ENCODE measurements around the gene NAV1.
"Not testable (repeated sequence)": the region's sequence is repeated elsewhere in the genome, so short reads cannot be mapped to it uniquely, and the experiment has no call there.

Gene NAV1

GRCh38 chr1:201520046-201520575, 18.8 kb upstream of the NAV1 start:
- DNase-seq (ENCODE audit: low read depth in 2 of 3, low spot score in 2 of 3) = not testable (repeated sequence)

DNA sequence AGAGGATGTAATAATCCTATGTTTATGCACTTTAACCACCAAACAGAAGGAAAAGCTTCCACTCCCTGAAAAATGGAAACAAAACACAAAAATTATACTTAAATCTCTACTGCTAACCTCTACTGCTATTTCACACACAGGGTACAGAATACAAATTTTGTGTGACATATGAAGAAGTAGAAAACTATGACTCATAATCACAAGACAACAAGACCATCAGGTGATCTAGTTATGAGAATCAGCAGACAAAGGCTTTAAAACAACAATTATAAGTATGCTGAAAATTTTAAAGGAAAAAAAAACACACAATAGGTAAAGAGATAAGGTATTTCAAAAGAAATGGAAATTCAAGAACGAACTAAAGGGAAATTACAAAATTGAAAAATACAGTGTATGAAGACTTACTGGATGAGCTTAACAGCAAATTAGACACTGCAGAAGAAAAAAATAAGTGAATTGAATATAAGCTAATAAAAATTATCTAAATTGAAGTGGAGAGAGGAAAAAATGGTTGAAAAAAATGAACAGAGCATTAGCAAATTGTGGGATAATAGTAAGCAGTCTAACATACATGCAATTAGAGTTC, 13.6 kb upstream of the NAV1 start:
- DNase-seq (ENCODE audit: low read depth in 2 of 3, low spot score in 2 of 3) = no peak

GRCh38 chr1:201527879-201528278, 11.0 kb upstream of the NAV1 start:
- no peak for DNase-seq (ENCODE audit: low read depth in 2 of 3, low spot score in 2 of 3)

DNA sequence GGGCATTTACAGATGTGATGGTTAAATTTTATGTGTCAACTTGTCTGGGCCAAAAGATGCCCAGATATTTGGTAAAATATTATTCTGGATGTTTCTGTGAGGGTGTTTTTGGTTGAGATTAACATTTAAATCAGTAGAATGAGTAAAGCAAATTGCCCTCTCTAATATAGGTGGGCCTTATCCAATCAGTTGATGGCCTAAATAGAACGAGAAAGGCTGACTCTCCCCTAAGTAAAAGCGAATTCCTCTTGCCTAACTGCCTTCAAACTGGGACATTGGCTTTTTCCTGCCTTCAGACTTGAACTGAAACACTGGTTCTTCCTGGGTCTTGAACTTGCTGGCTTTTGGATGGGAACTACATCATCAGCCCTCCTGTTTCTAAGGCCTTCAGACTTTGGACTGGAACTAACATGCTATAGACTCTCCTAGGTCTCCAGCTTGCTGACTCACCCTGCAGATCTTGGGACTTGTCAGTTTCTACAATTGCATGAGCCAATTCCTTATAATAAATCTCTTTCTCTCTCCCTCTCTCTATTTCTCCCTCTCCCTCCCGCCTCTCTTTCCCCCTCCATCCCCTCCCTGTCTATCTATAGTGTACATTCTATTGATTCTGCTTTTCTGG, 10.2 kb upstream of the NAV1 start:
- DNase-seq (ENCODE audit: low read depth in 2 of 3, low spot score in 2 of 3) = no peak

GRCh38 chr1:201530741-201531531, 8.0 kb upstream of the NAV1 start:
- DNase-seq (ENCODE audit: low read depth in 2 of 3, low spot score in 2 of 3) = no peak

DNA sequence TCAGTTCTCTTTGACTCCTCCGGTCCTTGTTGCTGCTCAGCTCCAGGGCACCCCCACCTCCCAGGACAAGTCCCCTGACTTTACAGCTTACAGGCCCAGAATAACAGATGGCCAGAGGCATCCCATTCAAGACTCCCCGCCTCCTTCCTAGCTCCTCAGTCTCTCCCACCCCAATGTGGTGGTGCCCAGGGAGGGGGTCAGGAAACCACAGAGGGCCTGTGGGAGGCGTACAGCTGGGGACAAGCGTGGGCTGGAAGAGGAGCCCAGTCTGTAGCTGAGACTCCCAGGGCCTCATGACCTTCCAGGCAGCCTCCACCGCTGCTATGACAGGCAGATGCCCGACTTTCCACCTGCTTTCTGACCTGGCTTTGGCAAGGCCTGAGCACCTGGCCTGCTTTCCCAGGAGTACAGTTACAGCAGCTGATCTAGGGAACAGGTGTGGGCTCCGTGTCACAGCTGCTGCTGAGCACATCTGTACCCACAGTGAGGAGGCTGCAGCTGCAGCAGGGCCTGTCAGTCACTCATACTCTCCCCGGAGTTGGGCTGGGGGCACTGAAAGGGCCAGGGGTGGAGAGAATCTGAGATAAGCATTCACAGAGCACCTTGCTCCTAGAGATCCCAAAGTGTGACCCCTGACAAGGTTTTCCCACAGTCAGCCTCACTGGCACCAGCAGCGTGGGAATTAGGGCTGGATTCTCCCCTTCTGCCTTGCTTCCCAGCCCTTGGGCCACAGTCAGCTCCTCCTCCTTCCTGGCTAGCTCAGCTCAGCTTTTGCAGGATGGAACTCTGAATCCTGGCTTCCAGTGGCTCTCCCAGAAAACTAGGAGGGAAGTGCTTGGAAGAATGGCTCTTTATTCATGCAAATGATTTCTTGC, 7.1 kb upstream of the NAV1 start:
- DNase-seq (ENCODE audit: low read depth in 2 of 3, low spot score in 2 of 3) = no peak

- DNase-seq (ENCODE audit: low read depth in 2 of 3, low spot score in 2 of 3) = no peak
These were observed 5.1 kb upstream of the NAV1 start for GRCh38 chr1:201533836-201534235.

- DNase-seq (ENCODE audit: low read depth in 2 of 3, low spot score in 2 of 3) = no peak
These were observed 3.6 kb upstream of the NAV1 start for GRCh38 chr1:201535046-201535918.

GRCh38 chr1:201535919-201536245, 3.0 kb upstream of the NAV1 start:
- no peak for DNase-seq (ENCODE audit: low read depth in 2 of 3, low spot score in 2 of 3)

DNA sequence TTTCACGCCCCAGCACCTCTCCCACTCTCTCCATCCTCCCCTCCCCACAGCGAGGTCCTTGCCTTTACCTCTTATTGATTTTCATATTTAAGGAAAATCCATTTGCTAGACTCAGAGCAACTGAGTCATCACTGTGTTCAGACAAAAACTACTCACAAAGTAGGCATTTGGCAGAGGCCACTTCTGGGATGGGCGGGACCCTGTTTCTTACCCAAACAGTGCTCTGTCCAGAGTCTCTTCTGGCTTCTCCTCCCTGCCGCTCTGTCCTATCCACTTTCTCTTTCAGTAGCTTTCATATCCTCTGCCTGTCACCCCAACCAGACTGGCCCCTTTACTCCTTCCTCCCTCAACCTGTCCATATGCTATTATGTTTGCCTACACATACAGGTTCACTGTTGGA, 2.4 kb upstream of the NAV1 start:
- no peak for DNase-seq (ENCODE audit: low read depth in 2 of 3, low spot score in 2 of 3)

GRCh38 chr1:201537028-201537427, 1.9 kb upstream of the NAV1 start:
- DNase-seq (ENCODE audit: low read depth in 2 of 3, low spot score in 2 of 3) = no peak

GRCh38 chr1:201537467-201537866, 1.5 kb upstream of the NAV1 start:
- no peak for DNase-seq (ENCODE audit: low read depth in 2 of 3, low spot score in 2 of 3)

DNA sequence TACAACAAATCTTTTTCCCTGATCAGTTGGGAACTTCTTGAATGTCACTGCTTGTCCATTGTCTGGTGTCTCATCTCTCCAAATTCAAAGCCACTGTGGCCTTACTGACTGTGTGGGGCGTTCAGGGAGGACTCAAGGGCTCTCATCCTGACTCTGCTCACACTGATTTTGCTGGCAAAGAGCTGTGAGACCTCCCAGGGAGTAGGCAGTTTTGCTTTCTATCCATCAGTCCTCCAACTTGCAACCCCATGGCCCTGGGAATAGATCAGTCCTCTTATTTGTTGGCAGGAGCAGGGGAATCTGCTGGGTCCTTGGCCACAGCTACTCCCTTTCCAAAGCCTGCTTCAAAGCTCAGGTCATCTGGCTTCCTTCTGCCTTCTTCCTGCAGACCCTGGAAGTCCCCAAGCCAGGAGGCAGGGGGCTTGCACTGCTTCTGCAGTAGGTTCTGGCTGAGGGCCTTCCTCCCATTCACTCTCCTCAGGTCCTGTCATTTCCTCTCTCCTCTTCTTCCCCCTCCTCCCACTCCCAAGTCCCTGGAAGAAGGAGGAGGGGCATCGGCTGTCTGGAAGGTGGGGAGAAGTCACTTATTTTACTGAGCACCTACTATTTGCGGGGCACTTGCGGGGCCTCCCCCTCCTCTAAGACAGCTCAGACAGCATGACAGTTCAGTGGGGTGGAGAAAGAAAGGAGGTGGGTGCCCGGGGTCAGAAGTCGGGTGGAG, 876 bp upstream of the NAV1 start:
- no peak for DNase-seq (ENCODE audit: low read depth in 2 of 3, low spot score in 2 of 3)

DNA sequence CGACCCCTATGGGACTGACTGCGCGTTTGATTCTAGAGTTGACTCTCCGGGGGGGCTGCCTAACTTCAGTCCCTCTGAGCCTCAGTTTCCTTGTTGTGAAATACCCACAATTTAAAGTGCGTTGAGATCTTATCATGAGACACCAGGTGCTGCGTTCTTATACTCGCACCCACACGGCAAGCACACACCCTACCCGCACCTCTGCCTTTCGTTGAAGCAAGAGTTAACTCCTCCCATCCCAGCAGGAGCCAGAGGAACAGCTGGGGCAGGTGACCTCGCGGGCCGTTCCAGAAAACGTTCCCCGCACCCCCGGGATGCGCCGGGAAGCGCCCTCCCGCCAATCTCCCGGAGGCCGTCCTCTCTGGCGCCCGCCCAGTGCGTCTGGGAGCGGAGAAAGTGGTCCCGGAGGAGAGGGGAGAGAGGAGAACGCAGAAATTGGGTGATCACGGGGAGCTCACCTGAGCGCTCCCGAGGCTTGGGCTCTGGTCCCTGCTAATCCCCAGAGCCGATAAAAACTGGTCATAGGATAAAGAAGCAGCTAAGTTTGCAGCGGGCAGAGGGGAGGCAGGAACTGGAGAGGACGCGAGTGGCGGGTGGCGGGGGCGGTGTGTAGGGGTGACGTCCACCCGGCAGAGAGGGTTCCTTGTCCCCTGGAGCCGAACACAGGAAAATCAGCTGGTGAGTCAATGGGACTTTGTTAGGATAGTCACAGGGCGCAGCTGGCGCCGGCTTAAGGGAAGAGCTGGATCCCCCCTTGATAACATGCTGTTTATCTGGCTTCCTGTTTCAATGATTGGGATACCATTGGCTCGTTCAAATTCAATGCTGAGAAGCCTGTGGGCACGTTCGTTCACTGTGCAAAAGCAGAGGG, 869 bp downstream of the NAV1 start:
- no peak for DNase-seq (ENCODE audit: low read depth in 2 of 3, low spot score in 2 of 3)

DNA sequence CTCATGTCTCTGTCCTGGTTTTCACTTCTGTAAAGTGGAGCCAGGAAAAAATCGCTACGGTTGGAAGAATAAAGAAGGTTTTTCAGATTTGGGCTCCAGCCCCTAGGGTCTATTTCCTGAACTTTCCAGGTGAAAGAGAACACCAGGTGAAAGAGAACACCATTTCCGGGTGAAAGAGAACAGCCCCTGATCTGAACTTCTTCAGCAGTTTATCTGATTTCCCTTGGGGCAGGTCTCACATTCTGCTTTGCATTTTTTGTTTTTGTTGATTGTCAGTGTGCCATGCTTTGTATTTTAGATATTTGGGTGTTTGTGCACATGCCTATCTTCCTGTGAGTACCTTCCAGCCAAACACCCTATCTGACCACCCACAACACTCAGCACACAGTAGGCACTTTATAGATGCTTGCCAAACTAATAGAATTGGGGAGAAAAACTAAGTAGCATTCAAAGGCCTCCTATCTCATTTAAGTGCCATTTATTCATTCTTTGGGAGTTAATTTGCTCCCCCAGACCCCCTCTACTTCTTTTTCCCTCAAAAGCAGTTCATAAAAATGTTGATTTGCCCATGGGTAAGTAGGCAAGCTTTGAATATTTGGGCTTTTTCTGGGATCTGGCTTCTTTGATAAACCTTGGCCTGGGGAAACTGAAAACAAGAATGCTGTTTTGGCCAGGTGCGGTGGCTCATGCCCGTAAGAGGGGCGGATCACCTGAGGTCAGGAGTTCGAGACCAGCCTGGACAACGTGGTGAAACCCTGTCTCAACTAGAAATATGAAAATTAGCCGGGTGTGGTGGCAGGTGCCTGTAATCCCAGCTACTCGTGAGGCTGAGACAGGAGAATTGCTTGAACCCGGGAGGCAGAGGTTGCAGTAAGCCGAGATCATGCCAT, 2.2 kb downstream of the NAV1 start:
- no peak for DNase-seq (ENCODE audit: low read depth in 2 of 3, low spot score in 2 of 3)

GRCh38 chr1:201542309-201543035, 3.5 kb downstream of the NAV1 start:
- DNase-seq (ENCODE audit: low read depth in 2 of 3, low spot score in 2 of 3) = no peak
